Measurements from ENCODE around the gene BCR.

The BCR gene

GRCh38 chr22:23157560-23158515 lies 22.5 kb upstream of the BCR start:
- Mint-ChIP-seq H3K27me3 (no peaks in the 10 kb centered on the region), H3K36me3 (no peaks in the 10 kb centered on the region), H3K4me1 (ENCODE audit: low read depth) (peaks cover 13% of the 10 kb centered on the region), H3K4me3 (no peak overlapping the region), H3K9me3 (ENCODE audit: low read depth) (no peaks in the 10 kb centered on the region), H3K27ac (no peak overlapping the region)

GRCh38 chr22:23158516-23159290 lies 21.6 kb upstream of the BCR start:
- H3K27me3 Mint-ChIP-seq, result no peaks in the 10 kb centered on the region
- H3K9me3 Mint-ChIP-seq (ENCODE audit: low read depth), result no peaks in the 10 kb centered on the region
- no peak overlapping the region for H3K4me3 Mint-ChIP-seq
- peaks cover 4% of the 10 kb centered on the region for H3K4me1 Mint-ChIP-seq (ENCODE audit: low read depth)
- H3K27ac Mint-ChIP-seq, result no peak overlapping the region
- no peaks in the 10 kb centered on the region for H3K36me3 Mint-ChIP-seq

DNA sequence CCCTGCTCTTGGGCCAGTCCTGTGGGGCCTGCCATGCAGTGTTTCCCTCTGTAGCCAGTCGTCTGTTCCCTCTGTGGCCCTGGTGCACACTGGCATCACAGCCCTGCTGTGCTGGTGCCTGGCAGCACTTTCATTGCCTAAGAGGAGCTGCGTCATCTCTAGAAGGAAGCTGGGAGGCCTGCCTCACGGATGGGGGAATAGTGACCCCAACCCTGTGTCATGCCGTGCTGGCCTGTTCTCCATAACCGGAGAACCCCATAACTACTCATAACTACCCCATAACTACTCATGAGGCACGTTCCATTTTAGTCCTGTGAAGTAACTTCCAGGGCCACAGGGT lies 21.0 kb upstream of the BCR start:
- Mint-ChIP-seq H3K27me3 (no peaks in the 10 kb centered on the region), H3K4me3 (no peak overlapping the region), H3K27ac (no peak overlapping the region), H3K9me3 (ENCODE audit: low read depth) (no peaks in the 10 kb centered on the region), H3K4me1 (ENCODE audit: low read depth) (peaks cover under 1% of the 10 kb centered on the region), H3K36me3 (no peaks in the 10 kb centered on the region)

GRCh38 chr22:23161029-23161428 lies 19.3 kb upstream of the BCR start:
- H3K36me3 Mint-ChIP-seq, result no peaks in the 10 kb centered on the region
- H3K9me3 Mint-ChIP-seq (ENCODE audit: low read depth), result no peaks in the 10 kb centered on the region
- no peak overlapping the region for H3K4me3 Mint-ChIP-seq
- no peak overlapping the region for H3K27ac Mint-ChIP-seq
- no peaks in the 10 kb centered on the region for H3K27me3 Mint-ChIP-seq
- H3K4me1 Mint-ChIP-seq (ENCODE audit: low read depth), result no peaks in the 10 kb centered on the region

- no peaks in the 10 kb centered on the region for H3K27me3 Mint-ChIP-seq
- H3K36me3 Mint-ChIP-seq, result no peaks in the 10 kb centered on the region
- no peak overlapping the region for H3K4me3 Mint-ChIP-seq
- no peaks in the 10 kb centered on the region for H3K9me3 Mint-ChIP-seq (ENCODE audit: low read depth)
- no peak overlapping the region for H3K27ac Mint-ChIP-seq
- H3K4me1 Mint-ChIP-seq (ENCODE audit: low read depth), result no peaks in the 10 kb centered on the region
These were observed 18.7 kb upstream of the BCR start for GRCh38 chr22:23161574-23161973.

GRCh38 chr22:23163665-23164064 lies 16.6 kb upstream of the BCR start:
- Mint-ChIP-seq H3K27me3 (no peaks in the 10 kb centered on the region), H3K27ac (no peak overlapping the region), H3K9me3 (ENCODE audit: low read depth) (no peaks in the 10 kb centered on the region), H3K4me3 (no peak overlapping the region), H3K36me3 (no peaks in the 10 kb centered on the region), H3K4me1 (ENCODE audit: low read depth) (no peaks in the 10 kb centered on the region)

- no peaks in the 10 kb centered on the region for H3K4me1 Mint-ChIP-seq (ENCODE audit: low read depth)
These were observed 16.2 kb upstream of the BCR start for GRCh38 chr22:23164091-23164490.

GRCh38 chr22:23166042-23166831 lies 14.1 kb upstream of the BCR start:
- Mint-ChIP-seq H3K36me3 (no peaks in the 10 kb centered on the region), H3K9me3 (ENCODE audit: low read depth) (no peaks in the 10 kb centered on the region), H3K27ac (no peak overlapping the region), H3K4me3 (no peak overlapping the region), H3K4me1 (ENCODE audit: low read depth) (no peaks in the 10 kb centered on the region), H3K27me3 (no peaks in the 10 kb centered on the region)

More at GRCh38 chr22:23164091-23164490, 16.2 kb upstream of the BCR start:
- no peaks in the 10 kb centered on the region for H3K36me3 Mint-ChIP-seq
- no peaks in the 10 kb centered on the region for H3K9me3 Mint-ChIP-seq (ENCODE audit: low read depth)
- no peaks in the 10 kb centered on the region for H3K27me3 Mint-ChIP-seq
- no peak overlapping the region for H3K27ac Mint-ChIP-seq
- H3K4me3 Mint-ChIP-seq, result no peak overlapping the region

GRCh38 chr22:23166841-23167616 lies 13.3 kb upstream of the BCR start:
- Mint-ChIP-seq H3K27ac (no peak overlapping the region), H3K27me3 (no peaks in the 10 kb centered on the region), H3K4me3 (no peak overlapping the region), H3K4me1 (ENCODE audit: low read depth) (no peaks in the 10 kb centered on the region), H3K9me3 (ENCODE audit: low read depth) (no peaks in the 10 kb centered on the region), H3K36me3 (no peaks in the 10 kb centered on the region)

- H3K4me3 Mint-ChIP-seq, result no peak overlapping the region
- no peaks in the 10 kb centered on the region for H3K27me3 Mint-ChIP-seq
- no peaks in the 10 kb centered on the region for H3K4me1 Mint-ChIP-seq (ENCODE audit: low read depth)
- H3K27ac Mint-ChIP-seq, result no peak overlapping the region
- no peaks in the 10 kb centered on the region for H3K9me3 Mint-ChIP-seq (ENCODE audit: low read depth)
- no peaks in the 10 kb centered on the region for H3K36me3 Mint-ChIP-seq
These were observed 11.8 kb upstream of the BCR start for GRCh38 chr22:23168391-23169042.

- Mint-ChIP-seq H3K9me3 (ENCODE audit: low read depth) (no peaks in the 10 kb centered on the region), H3K4me3 (no peak overlapping the region), H3K36me3 (no peaks in the 10 kb centered on the region), H3K27me3 (no peaks in the 10 kb centered on the region), H3K27ac (no peak overlapping the region), H3K4me1 (ENCODE audit: low read depth) (peaks cover 1% of the 10 kb centered on the region)
These were observed 11.3 kb upstream of the BCR start for GRCh38 chr22:23169043-23169406.

- no peaks in the 10 kb centered on the region for H3K36me3 Mint-ChIP-seq
- no peak overlapping the region for H3K27ac Mint-ChIP-seq
- no peak overlapping the region for H3K4me3 Mint-ChIP-seq
These were observed 4.3 kb upstream of the BCR start for GRCh38 chr22:23175817-23176644.

GRCh38 chr22:23176645-23177027 lies 3.7 kb upstream of the BCR start:
- Mint-ChIP-seq H3K27ac (no peak overlapping the region), H3K36me3 (no peaks in the 10 kb centered on the region), H3K9me3 (ENCODE audit: low read depth) (no peaks in the 10 kb centered on the region), H3K4me3 (no peak overlapping the region), H3K27me3 (no peaks in the 10 kb centered on the region), H3K4me1 (ENCODE audit: low read depth) (peaks cover 33% of the 10 kb centered on the region)

More at GRCh38 chr22:23175817-23176644, 4.3 kb upstream of the BCR start:
- no peaks in the 10 kb centered on the region for H3K9me3 Mint-ChIP-seq (ENCODE audit: low read depth)
- H3K27me3 Mint-ChIP-seq, result no peaks in the 10 kb centered on the region
- peaks cover 33% of the 10 kb centered on the region for H3K4me1 Mint-ChIP-seq (ENCODE audit: low read depth)
